OCI-LY7 (cell line): ENCODE measurements around the gene EIF3L.

Experiments used
- CTCF ChIP-seq: fragments of 200-600 bp; sonication (generic); conservative IDR thresholded peaks from 2 replicates; pipeline ENCODE4 v1.5.1; 2014; ENCODE audit warnings: mild to moderate bottlenecking, antibody characterized with exemption, low read length, moderate library complexity, mixed read lengths
- EZH2phosphoT487 ChIP-seq: fragments of 200-600 bp; sonication (generic); IDR thresholded peaks from 2 replicates; pipeline ENCODE4 v1.6.1; 2018; ENCODE audit warnings: low read depth, borderline replicate concordance, mild to moderate bottlenecking, mixed run types, antibody characterized with exemption, low read length, moderate library complexity, mixed read lengths

- TF ChIP-seq CTCF, result no peak
- TF ChIP-seq EZH2phosphoT487, result no peak
Observed at GRCh38 chr22:37926771-37927636, 77.8 kb downstream of the EIF3L start.
